Measurements from ENCODE around the gene ALDH3A1. TPM values are rescaled to one million over a fixed set of nuclear protein-coding genes. Genes with fewer than 3 reads are reported as not detected.
A peak's percentile ranks its signal among the peaks of the same experiment; 100 is the strongest.

Gene ALDH3A1
- total and polyA plus RNA-seq, 12 donors, result 0.09 to 4.0 (median 1.1) TPM; not detected in 1

GRCh38 chr17:19757536-19758180, 9.6 kb upstream of the ALDH3A1 start:
- intact Hi-C loops (cut with DNase I), result loop anchor here (5.0 to 10.0 kb wide), 2 partner anchors 83 to 105 kb away; no protein-coding TSS in a partner anchor
- TF ChIP-seq POLR2A (IDR thresholded peaks at IDR 0.05), result no peak
- TF ChIP-seq CTCF (IDR thresholded peaks at IDR 0.05), result no peak
- Histone ChIP-seq H3K9me3 (replicated peaks in 1 of 3) (no peaks in the 10 kb centered on the region), H3K27ac (no peak overlapping the region), H3K27me3 (no peaks in the 10 kb centered on the region), H3K4me3 (no peak overlapping the region), H3K4me1 (replicated peaks in 1 of 2) (peaks cover 11 to 16% of the 10 kb centered on the region in 2 donors), H3K36me3 (replicated peaks in 1 of 2) (no peaks in the 10 kb centered on the region)
- peak in 2 of 7 donors; percentile 17 to 35 for DNase-seq
- 88 to 96% (median 93%) methylated on average over 11 to 12 of the region's 12 CpGs for WGBS, 4 donors

- peaks cover 13 to 15% of the 10 kb centered on the region in 2 donors for H3K4me1 ChIP-seq (replicated peaks in 1 of 2)
- 40 to 71% (median 46%) methylated on average over 10 of the region's 10 CpGs for WGBS, 4 donors
- TF ChIP-seq CTCF (IDR thresholded peaks at IDR 0.05), result no peak
- no peak for TF ChIP-seq POLR2A (IDR thresholded peaks at IDR 0.05)
- no peaks in the 10 kb centered on the region for H3K36me3 ChIP-seq (replicated peaks in 1 of 2)
- no peak overlapping the region for H3K27ac ChIP-seq
- H3K4me3 ChIP-seq, result no peak overlapping the region
- intact Hi-C loops (cut with DNase I), result loop anchor here (5.0 to 10.0 kb wide), 2 partner anchors 82 to 104 kb away; no protein-coding TSS in a partner anchor
- no peaks in the 10 kb centered on the region for H3K27me3 ChIP-seq
- no peaks in the 10 kb centered on the region for H3K9me3 ChIP-seq (replicated peaks in 1 of 3)
- peak in 6 of 7 donors; percentile 60 to 90 (median 72) for DNase-seq
Observed at GRCh38 chr17:19756546-19756945, 8.4 kb upstream of the ALDH3A1 start.

GRCh38 chr17:19755821-19756510, 7.9 kb upstream of the ALDH3A1 start:
- Histone ChIP-seq H3K4me3 (no peak overlapping the region), H3K27ac (no peak overlapping the region), H3K36me3 (replicated peaks in 1 of 2) (no peaks in the 10 kb centered on the region), H3K4me1 (replicated peaks in 1 of 2) (peaks cover 13 to 15% of the 10 kb centered on the region in 2 donors), H3K27me3 (no peaks in the 10 kb centered on the region), H3K9me3 (replicated peaks in 1 of 3) (no peaks in the 10 kb centered on the region)
- 88 to 95% (median 93%) methylated on average over 5 to 11 of the region's 11 CpGs for WGBS, 4 donors
- intact Hi-C loops (cut with DNase I), result loop anchor here (5.0 to 10.0 kb wide), 2 partner anchors 81 to 104 kb away; no protein-coding TSS in a partner anchor
- TF ChIP-seq POLR2A (IDR thresholded peaks at IDR 0.05) (no peak), CTCF (IDR thresholded peaks at IDR 0.05) (no peak)
- peak in 2 of 7 donors; percentile 16 to 20 for DNase-seq

- H3K4me1 ChIP-seq (replicated peaks in 1 of 2), result peaks cover 13 to 15% of the 10 kb centered on the region in 2 donors
- no peak overlapping the region for H3K4me3 ChIP-seq
- TF ChIP-seq CTCF (IDR thresholded peaks at IDR 0.05) (no peak), POLR2A (IDR thresholded peaks at IDR 0.05) (no peak)
- WGBS, 4 donors, result 83 to 97% (median 89%) methylated on average over 4 to 6 of the region's 6 CpGs
- H3K27ac ChIP-seq, result no peak overlapping the region
- H3K36me3 ChIP-seq (replicated peaks in 1 of 2), result no peaks in the 10 kb centered on the region
- intact Hi-C loops (cut with DNase I), result loop anchor here (5.0 to 10.0 kb wide), 2 partner anchors 81 to 103 kb away; no protein-coding TSS in a partner anchor
- H3K9me3 ChIP-seq (replicated peaks in 1 of 3), result no peaks in the 10 kb centered on the region
- H3K27me3 ChIP-seq, result no peaks in the 10 kb centered on the region
- DNase-seq, result peak in 1 of 7 donors; percentile 14
Observed at GRCh38 chr17:19755392-19755791, 7.3 kb upstream of the ALDH3A1 start.
